Bronchial epithelial cell (primary cell): ENCODE data around the gene PCNX2. TPM values are rescaled to one million over a fixed set of nuclear protein-coding genes. Genes with fewer than 3 reads are reported as not detected.

Source experiments
- DNase-seq: peaks from one replicate; pipeline ENCODE4 v3.0.0-alpha.2; 2010; ENCODE audit warnings: low read depth
- FAIRE-seq: peaks from 2 replicates; lab custom pipeline; 2011; peaks lifted over from hg19 to GRCh38; lab: Jason Lieb, UNC
- H3K27me3 ChIP-seq: 2 replicates; pipeline ENCODE4 v1.5.1; 2011; ENCODE audit warnings: low read length; ENCODE audit not compliant: control insufficient read depth, insufficient read depth
- H3K36me3 ChIP-seq: 2 replicates; pipeline ENCODE4 v1.5.1; 2011; ENCODE audit warnings: low read length; ENCODE audit not compliant: control insufficient read depth, insufficient read depth
- H3K4me3 ChIP-seq: 2 replicates; pipeline ENCODE4 v1.5.1; 2011; ENCODE audit warnings: mild to moderate bottlenecking, low read depth, low read length, control low read depth
- total RNA-seq: library from RNA; depleted of rRNA; stranded (reverse); fragments of >200 nt; gene quantifications from 2 replicates; pipeline ENCODE4 v1.2.1, GENCODE V29; 2014
- TF ChIP-seq, protein P1 (sequence below): IDR thresholded peaks from 2 replicates; pipeline ENCODE4 v1.5.1; 2011; ENCODE audit warnings: mild to moderate bottlenecking, moderate library complexity, low read length, control low read depth, inconsistent platforms; ENCODE audit not compliant: insufficient read depth, severe bottlenecking

The PCNX2 gene
- total RNA-seq, 1 donor from 2014 or later: 30.3 TPM

GRCh38 chr1:233079574-233079973 is 216.0 kb downstream of the PCNX2 start:
- H3K27me3 ChIP-seq: no peaks in the 10 kb centered on the region
- TF ChIP-seq, protein P1, sequence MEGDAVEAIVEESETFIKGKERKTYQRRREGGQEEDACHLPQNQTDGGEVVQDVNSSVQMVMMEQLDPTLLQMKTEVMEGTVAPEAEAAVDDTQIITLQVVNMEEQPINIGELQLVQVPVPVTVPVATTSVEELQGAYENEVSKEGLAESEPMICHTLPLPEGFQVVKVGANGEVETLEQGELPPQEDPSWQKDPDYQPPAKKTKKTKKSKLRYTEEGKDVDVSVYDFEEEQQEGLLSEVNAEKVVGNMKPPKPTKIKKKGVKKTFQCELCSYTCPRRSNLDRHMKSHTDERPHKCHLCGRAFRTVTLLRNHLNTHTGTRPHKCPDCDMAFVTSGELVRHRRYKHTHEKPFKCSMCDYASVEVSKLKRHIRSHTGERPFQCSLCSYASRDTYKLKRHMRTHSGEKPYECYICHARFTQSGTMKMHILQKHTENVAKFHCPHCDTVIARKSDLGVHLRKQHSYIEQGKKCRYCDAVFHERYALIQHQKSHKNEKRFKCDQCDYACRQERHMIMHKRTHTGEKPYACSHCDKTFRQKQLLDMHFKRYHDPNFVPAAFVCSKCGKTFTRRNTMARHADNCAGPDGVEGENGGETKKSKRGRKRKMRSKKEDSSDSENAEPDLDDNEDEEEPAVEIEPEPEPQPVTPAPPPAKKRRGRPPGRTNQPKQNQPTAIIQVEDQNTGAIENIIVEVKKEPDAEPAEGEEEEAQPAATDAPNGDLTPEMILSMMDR: no peak
- H3K36me3 ChIP-seq: no peaks in the 10 kb centered on the region
- FAIRE-seq: no peak
- no peak for DNase-seq
- H3K4me3 ChIP-seq: no peak overlapping the region

DNA sequence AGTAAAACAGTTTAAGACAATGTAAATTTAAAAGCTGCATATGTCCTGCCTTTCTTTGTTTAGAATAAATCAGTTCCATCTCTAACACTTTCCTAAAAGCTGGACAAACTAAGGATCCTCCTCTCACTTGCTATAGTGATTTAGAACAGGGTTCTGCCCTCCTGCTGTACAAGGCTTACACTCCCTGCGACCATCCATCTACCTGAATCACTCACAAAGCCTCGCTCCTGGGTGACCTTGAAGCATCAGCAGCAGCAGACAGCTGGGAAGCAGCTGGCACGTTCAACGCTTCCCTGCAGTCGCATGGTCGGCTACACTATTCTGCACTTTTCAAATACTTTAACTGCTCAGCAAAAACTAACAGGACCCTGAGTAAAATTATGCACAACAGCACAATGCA is 217.1 kb downstream of the PCNX2 start:
- H3K36me3 ChIP-seq: no peaks in the 10 kb centered on the region
- H3K4me3 ChIP-seq: no peak overlapping the region
- FAIRE-seq: no peak
- H3K27me3 ChIP-seq: no peaks in the 10 kb centered on the region
- DNase-seq: no peak
- TF ChIP-seq, protein P1: no peak

- Histone ChIP-seq H3K36me3 (no peaks in the 10 kb centered on the region), H3K27me3 (no peaks in the 10 kb centered on the region), H3K4me3 (no peak overlapping the region)
- TF ChIP-seq, protein P1: no peak
- no peak for FAIRE-seq
- DNase-seq: no peak
These were observed 219.6 kb downstream of the PCNX2 start for GRCh38 chr1:233075915-233076295.

- no peak for FAIRE-seq
These were observed 229.4 kb downstream of the PCNX2 start for GRCh38 chr1:233066087-233066486.

GRCh38 chr1:233065685-233066084 is 229.8 kb downstream of the PCNX2 start:
- DNase-seq (no peak), FAIRE-seq (peak; percentile 96)
- TF ChIP-seq, protein P1: no peak
- Histone ChIP-seq H3K4me3 (no peak overlapping the region), H3K27me3 (no peaks in the 10 kb centered on the region), H3K36me3 (no peaks in the 10 kb centered on the region)

More at GRCh38 chr1:233066087-233066486, 229.4 kb downstream of the PCNX2 start:
- Histone ChIP-seq H3K36me3 (no peaks in the 10 kb centered on the region), H3K4me3 (no peak overlapping the region), H3K27me3 (no peaks in the 10 kb centered on the region)
- TF ChIP-seq, protein P1: no peak
- DNase-seq: no peak

GRCh38 chr1:233064988-233065387 is 230.5 kb downstream of the PCNX2 start:
- TF ChIP-seq, protein P1: no peak
- H3K27me3 ChIP-seq: no peaks in the 10 kb centered on the region
- FAIRE-seq (no peak), DNase-seq (no peak)
- H3K4me3 ChIP-seq: no peak overlapping the region
- no peaks in the 10 kb centered on the region for H3K36me3 ChIP-seq
